WTC11 (cell line): ENCODE results near the gene KLF2.

Source experiments
- ESRRA ChIP-seq: sonication (generic); formaldehyde crosslinking; IDR thresholded peaks from 2 replicates; pipeline ENCODE4 v1.8.1; 2022; ENCODE audit warnings: mild to moderate bottlenecking, missing genetic modification reagents, borderline replicate concordance
- FOXK1 ChIP-seq: sonication (generic); formaldehyde crosslinking; IDR thresholded peaks from 2 replicates; pipeline ENCODE4 v1.8.0; 2022; ENCODE audit warnings: mild to moderate bottlenecking, moderate library complexity, missing genetic modification reagents
- TCF7 ChIP-seq: sonication (generic); formaldehyde crosslinking; IDR thresholded peaks from 2 replicates; pipeline ENCODE4 v1.8.0; 2022; ENCODE audit warnings: mild to moderate bottlenecking, low read depth, missing genetic modification reagents, moderate library complexity
- ZNF423 ChIP-seq: fragments of 250-450 bp; sonication (Bioruptor Pico); IDR thresholded peaks from 2 replicates; pipeline ENCODE4 v2.1.2; 2022; ENCODE audit warnings: mild to moderate bottlenecking, moderate library complexity
- TF ChIP-seq, protein P1 (sequence below): sonication (generic); formaldehyde crosslinking; conservative IDR thresholded peaks from 2 replicates; pipeline ENCODE4 v1.8.1; 2023; ENCODE audit warnings: mild to moderate bottlenecking, low read depth, missing genetic modification reagents, moderate library complexity
- TF ChIP-seq, protein P2 (sequence below): fragments of 200-600 bp; IDR thresholded peaks from 2 replicates; pipeline ENCODE4 v1.8.0; 2022; ENCODE audit warnings: antibody characterized with exemption
- TF ChIP-seq, protein P3 (sequence below): sonication (generic); formaldehyde crosslinking; IDR thresholded peaks from 2 replicates; pipeline ENCODE4 v1.8.0; 2023; ENCODE audit warnings: missing genetic modification reagents
- TF ChIP-seq, protein P4 (sequence below): sonication (generic); formaldehyde crosslinking; IDR thresholded peaks from 2 replicates; pipeline ENCODE4 v1.8.1; 2022; ENCODE audit warnings: mild to moderate bottlenecking, missing genetic modification reagents, moderate library complexity, borderline replicate concordance

DNA sequence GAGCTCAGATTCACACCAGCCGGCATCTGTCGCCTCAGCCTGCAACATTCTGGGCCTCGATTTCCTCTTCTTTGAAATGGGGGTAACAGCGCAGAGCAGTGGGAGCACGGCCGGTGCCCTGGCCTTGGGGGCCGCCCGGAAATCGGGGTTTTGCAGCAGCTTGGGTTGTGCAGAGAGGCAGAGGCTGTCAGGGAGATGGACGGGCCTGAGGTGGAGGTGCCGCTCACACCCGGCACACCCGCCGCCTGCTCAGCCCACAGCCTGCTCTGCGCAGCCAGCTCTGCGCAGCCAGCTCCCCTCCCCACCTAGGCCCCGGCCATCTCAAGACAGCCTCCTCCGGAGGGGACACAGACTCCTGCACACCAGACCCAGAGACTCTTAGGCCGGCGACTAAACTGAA lies 10.6 kb downstream of the KLF2 start:
- TF ChIP-seq TCF7 (CRISPR knock-in tag) (no peak), ZNF423 (CRISPR knock-in tag) (no peak), ESRRA (CRISPR knock-in tag) (no peak), FOXK1 (no peak)
- TF ChIP-seq, protein P1, sequence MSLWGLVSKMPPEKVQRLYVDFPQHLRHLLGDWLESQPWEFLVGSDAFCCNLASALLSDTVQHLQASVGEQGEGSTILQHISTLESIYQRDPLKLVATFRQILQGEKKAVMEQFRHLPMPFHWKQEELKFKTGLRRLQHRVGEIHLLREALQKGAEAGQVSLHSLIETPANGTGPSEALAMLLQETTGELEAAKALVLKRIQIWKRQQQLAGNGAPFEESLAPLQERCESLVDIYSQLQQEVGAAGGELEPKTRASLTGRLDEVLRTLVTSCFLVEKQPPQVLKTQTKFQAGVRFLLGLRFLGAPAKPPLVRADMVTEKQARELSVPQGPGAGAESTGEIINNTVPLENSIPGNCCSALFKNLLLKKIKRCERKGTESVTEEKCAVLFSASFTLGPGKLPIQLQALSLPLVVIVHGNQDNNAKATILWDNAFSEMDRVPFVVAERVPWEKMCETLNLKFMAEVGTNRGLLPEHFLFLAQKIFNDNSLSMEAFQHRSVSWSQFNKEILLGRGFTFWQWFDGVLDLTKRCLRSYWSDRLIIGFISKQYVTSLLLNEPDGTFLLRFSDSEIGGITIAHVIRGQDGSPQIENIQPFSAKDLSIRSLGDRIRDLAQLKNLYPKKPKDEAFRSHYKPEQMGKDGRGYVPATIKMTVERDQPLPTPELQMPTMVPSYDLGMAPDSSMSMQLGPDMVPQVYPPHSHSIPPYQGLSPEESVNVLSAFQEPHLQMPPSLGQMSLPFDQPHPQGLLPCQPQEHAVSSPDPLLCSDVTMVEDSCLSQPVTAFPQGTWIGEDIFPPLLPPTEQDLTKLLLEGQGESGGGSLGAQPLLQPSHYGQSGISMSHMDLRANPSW = no peak
- TF ChIP-seq, protein P2, sequence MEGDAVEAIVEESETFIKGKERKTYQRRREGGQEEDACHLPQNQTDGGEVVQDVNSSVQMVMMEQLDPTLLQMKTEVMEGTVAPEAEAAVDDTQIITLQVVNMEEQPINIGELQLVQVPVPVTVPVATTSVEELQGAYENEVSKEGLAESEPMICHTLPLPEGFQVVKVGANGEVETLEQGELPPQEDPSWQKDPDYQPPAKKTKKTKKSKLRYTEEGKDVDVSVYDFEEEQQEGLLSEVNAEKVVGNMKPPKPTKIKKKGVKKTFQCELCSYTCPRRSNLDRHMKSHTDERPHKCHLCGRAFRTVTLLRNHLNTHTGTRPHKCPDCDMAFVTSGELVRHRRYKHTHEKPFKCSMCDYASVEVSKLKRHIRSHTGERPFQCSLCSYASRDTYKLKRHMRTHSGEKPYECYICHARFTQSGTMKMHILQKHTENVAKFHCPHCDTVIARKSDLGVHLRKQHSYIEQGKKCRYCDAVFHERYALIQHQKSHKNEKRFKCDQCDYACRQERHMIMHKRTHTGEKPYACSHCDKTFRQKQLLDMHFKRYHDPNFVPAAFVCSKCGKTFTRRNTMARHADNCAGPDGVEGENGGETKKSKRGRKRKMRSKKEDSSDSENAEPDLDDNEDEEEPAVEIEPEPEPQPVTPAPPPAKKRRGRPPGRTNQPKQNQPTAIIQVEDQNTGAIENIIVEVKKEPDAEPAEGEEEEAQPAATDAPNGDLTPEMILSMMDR = no peak
- TF ChIP-seq, protein P3, sequence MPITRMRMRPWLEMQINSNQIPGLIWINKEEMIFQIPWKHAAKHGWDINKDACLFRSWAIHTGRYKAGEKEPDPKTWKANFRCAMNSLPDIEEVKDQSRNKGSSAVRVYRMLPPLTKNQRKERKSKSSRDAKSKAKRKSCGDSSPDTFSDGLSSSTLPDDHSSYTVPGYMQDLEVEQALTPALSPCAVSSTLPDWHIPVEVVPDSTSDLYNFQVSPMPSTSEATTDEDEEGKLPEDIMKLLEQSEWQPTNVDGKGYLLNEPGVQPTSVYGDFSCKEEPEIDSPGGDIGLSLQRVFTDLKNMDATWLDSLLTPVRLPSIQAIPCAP (CRISPR knock-in tag) = no peak
- TF ChIP-seq, protein P4, sequence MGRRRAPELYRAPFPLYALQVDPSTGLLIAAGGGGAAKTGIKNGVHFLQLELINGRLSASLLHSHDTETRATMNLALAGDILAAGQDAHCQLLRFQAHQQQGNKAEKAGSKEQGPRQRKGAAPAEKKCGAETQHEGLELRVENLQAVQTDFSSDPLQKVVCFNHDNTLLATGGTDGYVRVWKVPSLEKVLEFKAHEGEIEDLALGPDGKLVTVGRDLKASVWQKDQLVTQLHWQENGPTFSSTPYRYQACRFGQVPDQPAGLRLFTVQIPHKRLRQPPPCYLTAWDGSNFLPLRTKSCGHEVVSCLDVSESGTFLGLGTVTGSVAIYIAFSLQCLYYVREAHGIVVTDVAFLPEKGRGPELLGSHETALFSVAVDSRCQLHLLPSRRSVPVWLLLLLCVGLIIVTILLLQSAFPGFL (CRISPR knock-in tag) = no peak
